Measurements from ENCODE around the gene SEPTIN10. TPM values are rescaled to one million over a fixed set of nuclear protein-coding genes. Genes with fewer than 3 reads are reported as not detected.
"Not testable (repeated sequence)": the region's sequence is repeated elsewhere in the genome, so short reads cannot be mapped to it uniquely, and the experiment has no call there.

The SEPTIN10 gene
- total and polyA plus RNA-seq, 4 donors: 51.6 to 82.6 (median 69.6) TPM

DNA sequence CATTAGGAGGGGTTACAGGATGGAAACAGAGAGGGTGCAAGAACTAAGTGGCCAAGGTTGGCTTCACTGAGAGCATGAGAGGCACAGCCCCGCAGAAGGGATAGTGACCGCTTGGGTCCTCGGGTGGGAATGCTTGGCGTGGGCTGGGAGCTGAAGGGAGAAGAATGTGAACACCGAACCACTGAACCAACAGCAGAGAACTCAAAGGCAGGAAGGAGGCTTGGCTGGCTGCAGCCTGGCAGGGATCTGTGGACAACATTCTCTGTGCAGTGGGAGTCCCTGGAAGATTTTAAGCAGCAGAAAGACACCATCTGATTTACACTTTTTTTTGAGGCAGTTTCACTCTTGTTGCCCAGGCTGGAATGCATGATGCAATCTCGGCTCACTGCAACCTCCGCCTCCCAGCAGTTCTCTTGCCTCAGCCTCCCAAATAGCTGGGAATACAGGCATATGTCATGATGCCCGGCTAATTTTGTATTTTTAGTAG lies 34.3 kb upstream of the SEPTIN10 start:
- Histone ChIP-seq H3K27me3 (ENCODE audit: control insufficient read depth, insufficient read depth, low read length) (no peaks in the 10 kb centered on the region), H3K4me3 (ENCODE audit: low read depth, low read length) (no peak overlapping the region), H3K4me1 (ENCODE audit: control insufficient read depth, insufficient read depth, low read length) (peaks cover 20% of the 10 kb centered on the region), H3K27ac (ENCODE audit: low read depth, low read length) (no peak overlapping the region), H3K36me3 (ENCODE audit: control insufficient read depth, insufficient read depth, low read length) (no peaks in the 10 kb centered on the region), H3K9me3 (ENCODE audit: control insufficient read depth, insufficient read depth, low read length) (no peaks in the 10 kb centered on the region)
- 89% methylated on average over 5 of the region's 8 CpGs for WGBS (ENCODE audit: insufficient coverage)
- DNase-seq (ENCODE audit: low read depth in 4 of 6, low spot score in 6 of 6): peak in 1 of 6 donors; percentile 51

DNA sequence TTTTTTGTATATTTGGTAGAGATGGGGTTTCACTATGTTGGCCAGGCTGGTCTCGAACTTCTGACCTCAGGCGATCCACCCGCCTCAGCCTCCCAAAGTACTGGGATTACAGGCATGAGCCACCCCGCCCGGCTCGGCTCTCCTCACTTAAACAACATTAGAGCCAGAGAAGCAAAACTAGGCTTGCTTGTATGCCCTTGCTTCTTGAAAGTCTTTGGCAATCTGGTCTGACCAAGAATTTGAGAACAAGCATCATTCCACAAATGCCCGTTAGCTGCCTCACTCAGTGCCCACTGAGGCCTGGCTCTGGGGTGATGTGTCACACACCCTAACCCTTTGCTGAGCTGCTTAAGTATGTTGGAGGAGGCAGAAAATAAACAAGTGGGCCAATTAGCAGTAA lies 33.9 kb upstream of the SEPTIN10 start:
- DNase-seq (ENCODE audit: low read depth in 4 of 6, low spot score in 6 of 6): no peak
- no peak overlapping the region for H3K27ac ChIP-seq (ENCODE audit: low read depth, low read length)
- WGBS (ENCODE audit: insufficient coverage): 97% methylated on average over 5 of the region's 7 CpGs
- no peaks in the 10 kb centered on the region for H3K27me3 ChIP-seq (ENCODE audit: control insufficient read depth, insufficient read depth, low read length)
- H3K9me3 ChIP-seq (ENCODE audit: control insufficient read depth, insufficient read depth, low read length): no peaks in the 10 kb centered on the region
- no peak overlapping the region for H3K4me3 ChIP-seq (ENCODE audit: low read depth, low read length)
- H3K36me3 ChIP-seq (ENCODE audit: control insufficient read depth, insufficient read depth, low read length): no peaks in the 10 kb centered on the region
- peaks cover 20% of the 10 kb centered on the region for H3K4me1 ChIP-seq (ENCODE audit: control insufficient read depth, insufficient read depth, low read length)

DNA sequence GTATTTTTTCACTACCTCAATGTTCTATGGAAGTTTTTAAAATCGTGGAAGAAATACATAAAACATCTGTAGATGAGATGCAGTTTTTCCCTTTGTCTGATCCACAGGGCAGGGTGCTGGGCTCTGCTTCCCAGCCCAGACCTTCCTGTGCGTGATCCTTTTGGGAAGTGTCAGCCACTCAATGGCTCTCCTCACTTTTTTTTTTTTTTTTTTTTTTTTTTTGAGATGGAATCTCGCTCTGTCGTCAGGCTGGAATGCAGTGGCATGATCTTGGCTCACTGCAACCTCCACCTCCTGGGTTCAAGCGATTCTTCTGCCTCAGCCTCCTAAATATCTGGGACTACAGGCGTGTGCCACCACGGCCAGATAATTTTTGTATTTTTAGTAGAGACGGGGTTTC lies 33.2 kb upstream of the SEPTIN10 start:
- Histone ChIP-seq H3K27ac (ENCODE audit: low read depth, low read length) (no peak overlapping the region), H3K36me3 (ENCODE audit: control insufficient read depth, insufficient read depth, low read length) (no peaks in the 10 kb centered on the region), H3K4me3 (ENCODE audit: low read depth, low read length) (no peak overlapping the region), H3K4me1 (ENCODE audit: control insufficient read depth, insufficient read depth, low read length) (peaks cover 20% of the 10 kb centered on the region), H3K27me3 (ENCODE audit: control insufficient read depth, insufficient read depth, low read length) (no peaks in the 10 kb centered on the region), H3K9me3 (ENCODE audit: control insufficient read depth, insufficient read depth, low read length) (no peaks in the 10 kb centered on the region)
- DNase-seq (ENCODE audit: low read depth in 4 of 6, low spot score in 6 of 6): no peak
- WGBS (ENCODE audit: insufficient coverage): 60% methylated on average over 1 of the region's 8 CpGs

DNA sequence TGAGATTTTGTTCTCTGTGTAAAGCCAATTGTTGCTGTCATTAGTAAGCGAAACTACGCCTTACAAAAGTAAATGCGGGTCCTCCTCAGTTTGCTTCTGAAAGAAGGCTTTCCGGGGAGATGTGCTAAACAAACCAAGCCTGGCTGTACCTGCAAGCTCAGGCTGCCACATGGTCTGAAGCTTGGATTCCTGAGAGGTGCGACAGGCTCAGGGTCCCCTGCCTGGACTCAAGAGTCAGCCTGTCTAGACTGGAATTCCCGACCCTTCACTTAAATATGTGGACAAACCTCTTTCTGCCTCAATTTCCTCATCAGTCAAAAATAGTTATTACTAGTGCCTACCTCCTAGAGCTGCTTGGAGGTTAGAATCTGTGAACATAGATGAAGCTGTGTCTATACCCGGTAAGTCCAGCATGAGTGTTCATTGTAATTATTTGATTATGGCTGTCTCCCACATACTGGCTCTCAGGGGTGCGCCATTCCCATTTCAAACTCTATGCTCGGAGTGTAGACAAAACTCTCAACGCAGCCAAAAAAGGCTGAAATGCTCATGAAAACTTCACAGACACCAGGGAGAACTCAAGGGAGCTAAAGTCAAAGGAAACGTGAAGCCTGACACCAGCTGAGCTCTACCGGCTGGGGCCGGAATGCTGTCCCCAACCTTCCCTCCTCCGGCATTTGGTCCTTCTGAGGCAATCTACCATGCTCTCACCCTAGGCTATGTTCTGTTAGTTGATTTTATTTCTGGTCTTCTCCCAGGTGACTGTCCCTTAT lies 31.8 kb upstream of the SEPTIN10 start:
- H3K36me3 ChIP-seq (ENCODE audit: control insufficient read depth, insufficient read depth, low read length): no peaks in the 10 kb centered on the region
- 51% methylated on average over 7 of the region's 14 CpGs for WGBS (ENCODE audit: insufficient coverage)
- H3K9me3 ChIP-seq (ENCODE audit: control insufficient read depth, insufficient read depth, low read length): no peaks in the 10 kb centered on the region
- no peak overlapping the region for H3K4me3 ChIP-seq (ENCODE audit: low read depth, low read length)
- no peaks in the 10 kb centered on the region for H3K27me3 ChIP-seq (ENCODE audit: control insufficient read depth, insufficient read depth, low read length)
- peaks cover 20% of the 10 kb centered on the region for H3K4me1 ChIP-seq (ENCODE audit: control insufficient read depth, insufficient read depth, low read length)
- H3K27ac ChIP-seq (ENCODE audit: low read depth, low read length): peak overlapping the region; percentile 81
- DNase-seq (ENCODE audit: low read depth in 4 of 6, low spot score in 6 of 6): no peak

DNA sequence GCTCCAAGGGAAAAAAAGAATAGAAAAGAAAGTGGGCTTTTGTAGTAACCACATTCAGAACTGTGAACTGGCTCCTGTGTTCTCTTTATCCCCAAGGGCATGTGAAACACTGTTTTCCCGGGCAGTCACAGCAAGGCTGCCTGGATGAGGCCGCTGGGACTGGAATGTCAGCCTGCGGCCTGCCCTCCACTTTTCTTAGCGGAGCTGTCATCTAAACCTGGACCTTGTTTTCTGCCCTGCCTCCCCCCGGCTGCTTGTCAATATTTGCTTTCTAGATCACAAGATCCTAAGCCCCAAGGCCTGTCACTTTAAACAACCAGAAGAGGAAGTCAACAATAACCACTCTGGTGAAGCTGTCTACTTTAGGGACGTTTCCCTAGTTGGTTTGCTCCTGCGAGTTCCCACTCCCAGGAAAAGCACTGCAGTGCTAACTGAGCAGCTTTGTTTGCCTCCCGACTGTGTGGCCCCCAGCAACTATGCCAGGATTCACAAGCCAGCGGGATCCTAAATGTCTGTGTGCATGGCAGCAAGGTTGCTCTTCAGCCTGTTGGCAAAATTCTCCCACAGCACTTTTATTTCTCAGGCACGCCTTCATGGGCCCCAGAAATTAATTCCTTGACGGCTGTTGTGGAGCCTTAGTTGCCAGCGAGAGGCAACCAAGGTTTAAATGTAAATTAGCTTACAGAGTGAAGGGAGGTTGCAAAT lies 31.0 kb upstream of the SEPTIN10 start:
- Histone ChIP-seq H3K4me1 (ENCODE audit: control insufficient read depth, insufficient read depth, low read length) (peaks cover 20% of the 10 kb centered on the region), H3K4me3 (ENCODE audit: low read depth, low read length) (no peak overlapping the region), H3K36me3 (ENCODE audit: control insufficient read depth, insufficient read depth, low read length) (no peaks in the 10 kb centered on the region), H3K27me3 (ENCODE audit: control insufficient read depth, insufficient read depth, low read length) (no peaks in the 10 kb centered on the region), H3K9me3 (ENCODE audit: control insufficient read depth, insufficient read depth, low read length) (no peaks in the 10 kb centered on the region), H3K27ac (ENCODE audit: low read depth, low read length) (peak overlapping the region; percentile 81)
- DNase-seq (ENCODE audit: low read depth in 4 of 6, low spot score in 6 of 6): peak in 4 of 6 donors; percentile 12 to 71 (median 48)
- WGBS (ENCODE audit: insufficient coverage): 16% methylated on average over 9 of the region's 12 CpGs

DNA sequence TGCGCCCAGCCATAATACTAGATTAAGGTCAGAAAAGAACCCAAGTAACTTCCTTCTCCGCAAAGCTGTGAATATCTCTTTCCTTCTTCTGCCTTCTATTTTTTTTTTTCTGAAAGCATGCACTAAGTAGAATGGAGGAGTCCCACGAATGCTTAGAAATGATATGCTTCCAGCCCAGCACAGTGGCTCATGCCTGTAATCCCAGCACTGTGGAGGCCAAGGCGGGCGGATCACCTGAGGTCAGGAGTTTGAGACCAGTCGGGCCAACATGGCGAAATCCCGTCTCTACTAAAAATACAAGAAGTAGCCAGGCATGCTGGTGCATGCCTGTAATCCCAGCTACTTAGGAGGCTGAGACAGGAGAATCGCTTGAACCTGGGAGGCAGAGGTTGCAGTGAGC lies 26.2 kb upstream of the SEPTIN10 start:
- peaks cover 11% of the 10 kb centered on the region for H3K4me1 ChIP-seq (ENCODE audit: control insufficient read depth, insufficient read depth, low read length)
- not testable (repeated sequence) for H3K9me3 ChIP-seq (ENCODE audit: control insufficient read depth, insufficient read depth, low read length); H3K4me3 ChIP-seq (ENCODE audit: low read depth, low read length); H3K27me3 ChIP-seq (ENCODE audit: control insufficient read depth, insufficient read depth, low read length); H3K27ac ChIP-seq (ENCODE audit: low read depth, low read length); DNase-seq (ENCODE audit: low read depth in 4 of 6, low spot score in 6 of 6); H3K36me3 ChIP-seq (ENCODE audit: control insufficient read depth, insufficient read depth, low read length)
- WGBS (ENCODE audit: insufficient coverage): 98% methylated on average over 7 of the region's 9 CpGs

DNA sequence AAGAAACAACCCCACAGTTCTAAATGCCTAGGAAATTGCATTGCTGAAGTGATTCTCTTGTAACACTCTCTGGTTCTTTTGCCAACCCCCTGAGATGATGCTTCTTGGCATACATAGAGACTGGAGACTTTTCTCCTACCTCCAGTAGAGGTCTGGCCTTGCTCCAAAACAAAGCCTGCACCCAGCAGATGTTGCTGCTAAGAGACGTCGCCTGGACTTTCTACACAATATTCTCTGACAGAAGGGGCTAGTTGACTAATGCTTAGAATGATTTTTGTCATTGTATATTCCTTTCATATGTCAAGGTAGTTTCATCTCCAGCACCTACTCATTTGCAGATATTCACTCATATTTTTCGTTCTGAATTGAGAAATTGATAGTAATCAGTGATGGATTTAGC lies 25.0 kb upstream of the SEPTIN10 start:
- Histone ChIP-seq H3K9me3 (ENCODE audit: control insufficient read depth, insufficient read depth, low read length) (no peaks in the 10 kb centered on the region), H3K4me1 (ENCODE audit: control insufficient read depth, insufficient read depth, low read length) (no peaks in the 10 kb centered on the region), H3K27me3 (ENCODE audit: control insufficient read depth, insufficient read depth, low read length) (no peaks in the 10 kb centered on the region), H3K4me3 (ENCODE audit: low read depth, low read length) (no peak overlapping the region), H3K27ac (ENCODE audit: low read depth, low read length) (no peak overlapping the region), H3K36me3 (ENCODE audit: control insufficient read depth, insufficient read depth, low read length) (no peaks in the 10 kb centered on the region)
- DNase-seq (ENCODE audit: low read depth in 4 of 6, low spot score in 6 of 6): peak in 2 of 6 donors; percentile 58 to 74
- no CpG with 5 or more reads among the region's 3 CpGs for WGBS (ENCODE audit: insufficient coverage)

DNA sequence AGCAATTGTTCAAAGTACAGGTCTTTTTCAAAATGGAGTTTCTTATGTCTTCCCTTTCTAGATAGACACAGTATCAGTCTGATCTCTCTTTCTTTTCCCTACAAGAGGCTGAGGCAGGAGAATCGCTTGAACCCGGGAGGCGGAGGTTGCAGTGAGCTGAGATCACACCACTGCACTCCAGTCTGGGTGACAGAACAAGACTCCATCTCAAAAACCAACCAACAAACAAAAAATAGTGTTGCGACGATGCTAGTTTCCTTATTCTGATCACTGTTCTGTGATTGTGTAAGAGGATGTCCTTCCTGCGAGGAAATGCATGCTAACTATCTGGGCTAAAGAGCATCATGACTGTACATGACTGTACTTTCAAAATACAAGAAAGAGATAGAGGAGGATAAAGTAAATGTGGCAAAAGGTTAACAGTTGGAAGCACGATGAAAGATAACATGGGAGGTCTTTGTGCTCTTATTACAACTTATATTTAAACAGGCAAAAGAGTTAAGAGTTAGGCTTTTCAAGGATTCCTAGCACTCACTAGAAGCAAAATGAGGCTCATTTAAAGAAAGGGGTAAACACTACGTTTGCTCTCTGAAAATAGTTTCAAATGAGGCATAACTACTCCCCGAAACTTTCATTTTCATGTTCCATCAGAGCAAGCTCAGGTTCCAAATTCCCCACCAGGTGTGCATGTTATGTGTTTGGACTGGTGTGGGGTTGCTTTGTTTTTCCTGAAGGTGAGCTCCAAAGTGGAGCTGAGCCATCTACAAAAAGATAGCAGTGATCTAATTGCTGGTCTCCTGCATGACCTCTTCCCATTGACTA lies 24.2 kb upstream of the SEPTIN10 start:
- Histone ChIP-seq H3K27me3 (ENCODE audit: control insufficient read depth, insufficient read depth, low read length) (no peaks in the 10 kb centered on the region), H3K36me3 (ENCODE audit: control insufficient read depth, insufficient read depth, low read length) (no peaks in the 10 kb centered on the region), H3K4me1 (ENCODE audit: control insufficient read depth, insufficient read depth, low read length) (no peaks in the 10 kb centered on the region), H3K9me3 (ENCODE audit: control insufficient read depth, insufficient read depth, low read length) (no peaks in the 10 kb centered on the region), H3K4me3 (ENCODE audit: low read depth, low read length) (no peak overlapping the region), H3K27ac (ENCODE audit: low read depth, low read length) (no peak overlapping the region)
- no CpG with 5 or more reads among the region's 9 CpGs for whole genome bisulfite sequencing (ENCODE audit: insufficient coverage)
- DNase-seq (ENCODE audit: low read depth in 4 of 6, low spot score in 6 of 6): no peak

DNA sequence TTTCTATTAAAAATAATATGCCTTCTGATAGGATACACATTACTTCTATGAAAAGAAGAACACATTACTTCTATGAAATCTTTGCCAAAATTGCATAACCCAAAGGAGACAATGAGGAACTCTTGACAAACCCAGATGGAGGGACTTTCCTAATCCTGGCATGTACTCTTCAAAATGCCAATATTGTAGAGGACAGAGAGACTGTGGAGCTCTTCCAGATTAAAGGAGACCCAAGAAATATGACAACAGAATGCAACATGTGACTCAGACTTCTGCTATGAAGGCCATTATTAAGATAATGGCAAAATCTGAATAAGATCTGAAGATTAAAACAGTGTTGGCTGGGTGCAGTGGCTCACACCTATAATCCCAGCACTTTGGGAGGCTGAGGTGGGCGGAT lies 22.6 kb upstream of the SEPTIN10 start:
- Histone ChIP-seq H3K36me3 (ENCODE audit: control insufficient read depth, insufficient read depth, low read length) (no peaks in the 10 kb centered on the region), H3K27me3 (ENCODE audit: control insufficient read depth, insufficient read depth, low read length) (no peaks in the 10 kb centered on the region), H3K4me1 (ENCODE audit: control insufficient read depth, insufficient read depth, low read length) (no peaks in the 10 kb centered on the region), H3K27ac (ENCODE audit: low read depth, low read length) (no peak overlapping the region), H3K4me3 (ENCODE audit: low read depth, low read length) (no peak overlapping the region), H3K9me3 (ENCODE audit: control insufficient read depth, insufficient read depth, low read length) (no peaks in the 10 kb centered on the region)
- WGBS (ENCODE audit: insufficient coverage): no CpG with 5 or more reads among the region's 1 CpG
- no peak for DNase-seq (ENCODE audit: low read depth in 4 of 6, low spot score in 6 of 6)
